ENCODE data around the gene RAB20. TPM values are rescaled to one million over a fixed set of nuclear protein-coding genes. Genes with fewer than 3 reads are reported as not detected.

The RAB20 gene
- total and polyA plus RNA-seq, 2 donors (not counting 1 experiment from before 2014, with no cell fraction given): 2.4 to 4.6 TPM

DNA sequence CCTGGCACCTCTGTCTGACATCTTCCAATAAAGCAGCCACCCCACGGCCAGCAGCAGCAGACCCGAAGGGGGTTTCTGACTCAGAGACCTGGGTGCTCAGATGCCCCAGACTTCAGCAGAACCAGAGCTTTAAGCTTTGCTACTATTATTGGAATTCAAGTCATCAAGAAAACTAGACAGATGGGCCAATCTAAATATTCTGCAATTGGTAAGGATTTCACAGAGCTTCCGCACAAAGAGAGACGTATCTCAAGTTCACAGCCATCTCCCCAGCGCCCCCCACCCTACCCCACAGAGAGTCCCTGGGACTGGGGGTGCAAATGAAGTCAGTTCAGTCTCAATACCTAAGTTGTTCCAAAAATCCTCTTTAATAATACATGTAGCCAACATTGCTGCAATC, 38.8 kb downstream of the RAB20 start:
- intact Hi-C loops (cut with micrococcal nuclease): no loop called here
- 81% methylated on average over 3 of the region's 5 CpGs for WGBS (ENCODE audit: insufficient coverage)
- H3K4me2 ChIP-seq (replicated peaks; ENCODE audit: low read depth, low read length, poor library complexity, severe bottlenecking): no peak overlapping the region
- TF ChIP-seq, protein P1, sequence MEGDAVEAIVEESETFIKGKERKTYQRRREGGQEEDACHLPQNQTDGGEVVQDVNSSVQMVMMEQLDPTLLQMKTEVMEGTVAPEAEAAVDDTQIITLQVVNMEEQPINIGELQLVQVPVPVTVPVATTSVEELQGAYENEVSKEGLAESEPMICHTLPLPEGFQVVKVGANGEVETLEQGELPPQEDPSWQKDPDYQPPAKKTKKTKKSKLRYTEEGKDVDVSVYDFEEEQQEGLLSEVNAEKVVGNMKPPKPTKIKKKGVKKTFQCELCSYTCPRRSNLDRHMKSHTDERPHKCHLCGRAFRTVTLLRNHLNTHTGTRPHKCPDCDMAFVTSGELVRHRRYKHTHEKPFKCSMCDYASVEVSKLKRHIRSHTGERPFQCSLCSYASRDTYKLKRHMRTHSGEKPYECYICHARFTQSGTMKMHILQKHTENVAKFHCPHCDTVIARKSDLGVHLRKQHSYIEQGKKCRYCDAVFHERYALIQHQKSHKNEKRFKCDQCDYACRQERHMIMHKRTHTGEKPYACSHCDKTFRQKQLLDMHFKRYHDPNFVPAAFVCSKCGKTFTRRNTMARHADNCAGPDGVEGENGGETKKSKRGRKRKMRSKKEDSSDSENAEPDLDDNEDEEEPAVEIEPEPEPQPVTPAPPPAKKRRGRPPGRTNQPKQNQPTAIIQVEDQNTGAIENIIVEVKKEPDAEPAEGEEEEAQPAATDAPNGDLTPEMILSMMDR (IDR thresholded peaks at IDR 0.05): no peak
- TF ChIP-seq EZH2 (IDR thresholded peaks at IDR 0.05; ENCODE audit: borderline replicate concordance, insufficient read depth, low read depth, low read length, poor library complexity, severe bottlenecking): no peak
- no peaks in the 10 kb centered on the region for H3K36me3 ChIP-seq (replicated peaks in 1 of 2; ENCODE audit: control extremely low read depth in 1 of 2, control insufficient read depth in 1 of 2, extremely low read depth in 1 of 2, insufficient read depth in 2 of 2, low read length in 1 of 2)
- H3K27ac ChIP-seq (ENCODE audit: low read length in 2 of 2): no peak overlapping the region
- H3K9me3 ChIP-seq (ENCODE audit: control extremely low read depth in 1 of 3, control insufficient read depth in 2 of 3, insufficient read depth in 1 of 3, low read length in 2 of 3): peaks cover 0 to 4% (median 0%) of the 10 kb centered on the region in 3 donors
- H3K79me2 ChIP-seq (ENCODE audit: control insufficient read depth, insufficient read depth, low read length): no peaks in the 10 kb centered on the region
- H3K27me3 Mint-ChIP-seq: no peaks in the 10 kb centered on the region
- H4K20me1 ChIP-seq (ENCODE audit: control insufficient read depth, insufficient read depth, low read length, poor library complexity, severe bottlenecking): no peaks in the 10 kb centered on the region
- no peak overlapping the region for H2AFZ ChIP-seq (ENCODE audit: insufficient read depth, low read depth, low read length, poor library complexity, severe bottlenecking)
- ATAC-seq (ENCODE audit: low read depth): no peak
- no peak overlapping the region for H3K4me3 Mint-ChIP-seq
- POLR2A ChIA-PET: interaction anchor here (0.6 kb wide), 1 partner anchor 11 kb away, joined by 3 read pairs; no protein-coding TSS in a partner anchor
- CTCF ChIA-PET: no interaction called here
- H3K4me3 ChIP-seq (ENCODE audit: control extremely low read depth in 1 of 5, extremely low read depth in 1 of 5, insufficient read depth in 1 of 5, low read depth in 2 of 5, low read length in 4 of 5): no peak overlapping the region
- no peak overlapping the region for H3K27ac Mint-ChIP-seq
- H3K4me1 ChIP-seq (ENCODE audit: control insufficient read depth in 2 of 2, insufficient read depth in 2 of 2, low read length in 2 of 2): peaks cover 20 to 21% of the 10 kb centered on the region in 2 donors
- peaks cover 0 to 5% (median 0%) of the 10 kb centered on the region in 4 experiments for H3K27me3 ChIP-seq (replicated peaks in 1 of 4; ENCODE audit: control extremely low read depth in 1 of 4, control insufficient read depth in 3 of 4, insufficient read depth in 4 of 4, low read length in 3 of 4)
- H3K9ac ChIP-seq (ENCODE audit: low read length): no peak overlapping the region
- H3K4me1 Mint-ChIP-seq: peaks cover 27% of the 10 kb centered on the region
- H3K9me3 Mint-ChIP-seq (ENCODE audit: insufficient read depth): no peaks in the 10 kb centered on the region
- DNase-seq: no peak

DNA sequence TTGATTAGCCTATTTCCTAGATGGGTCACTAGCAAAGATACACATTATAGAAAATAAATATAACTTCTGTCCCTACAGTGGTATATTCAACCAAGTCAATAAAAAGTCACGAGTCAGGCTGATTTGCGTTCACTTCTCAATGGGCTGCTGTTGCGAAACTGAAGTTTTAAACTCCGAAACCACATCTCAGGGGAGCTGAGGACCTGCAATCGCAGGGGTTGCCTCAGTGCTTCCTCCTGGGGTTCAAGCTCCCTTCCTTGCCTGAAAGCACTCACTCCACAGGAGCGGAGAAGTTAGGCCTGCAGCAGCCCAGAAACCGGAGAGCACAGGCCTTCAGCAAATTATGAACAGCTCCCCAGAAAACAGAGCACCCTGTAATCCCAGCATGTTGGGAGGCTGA, 39.6 kb downstream of the RAB20 start:
- ATAC-seq (ENCODE audit: low read depth) (no peak), DNase-seq (no peak)
- H3K9me3 ChIP-seq (ENCODE audit: control extremely low read depth in 1 of 3, control insufficient read depth in 2 of 3, insufficient read depth in 1 of 3, low read length in 2 of 3): peaks cover 0 to 4% (median 0%) of the 10 kb centered on the region in 3 donors
- Mint-ChIP-seq H3K27me3 (no peaks in the 10 kb centered on the region), H3K4me1 (peaks cover 27% of the 10 kb centered on the region), H3K27ac (no peak overlapping the region), H3K9me3 (ENCODE audit: insufficient read depth) (no peaks in the 10 kb centered on the region), H3K4me3 (no peak overlapping the region)
- H2AFZ ChIP-seq (ENCODE audit: insufficient read depth, low read depth, low read length, poor library complexity, severe bottlenecking): no peak overlapping the region
- POLR2A ChIA-PET: interaction anchor here (0.6 kb wide), 2 partner anchors 11 to 58 kb away, joined by 3 to 4 read pairs; no protein-coding TSS in a partner anchor
- intact Hi-C loops (cut with micrococcal nuclease): no loop called here
- no peak overlapping the region for H3K4me2 ChIP-seq (replicated peaks; ENCODE audit: low read depth, low read length, poor library complexity, severe bottlenecking)
- no peaks in the 10 kb centered on the region for H3K79me2 ChIP-seq (ENCODE audit: control insufficient read depth, insufficient read depth, low read length)
- H3K36me3 ChIP-seq (replicated peaks in 1 of 2; ENCODE audit: control extremely low read depth in 1 of 2, control insufficient read depth in 1 of 2, extremely low read depth in 1 of 2, insufficient read depth in 2 of 2, low read length in 1 of 2): no peaks in the 10 kb centered on the region
- no peak overlapping the region for H3K27ac ChIP-seq (ENCODE audit: low read length in 2 of 2)
- H4K20me1 ChIP-seq (ENCODE audit: control insufficient read depth, insufficient read depth, low read length, poor library complexity, severe bottlenecking): no peaks in the 10 kb centered on the region
- CTCF ChIA-PET: interaction anchor here (1.4 kb wide), 1 partner anchor 66 kb away, joined by 7 read pairs; no protein-coding TSS in a partner anchor
- TF ChIP-seq EZH2 (IDR thresholded peaks at IDR 0.05; ENCODE audit: borderline replicate concordance, insufficient read depth, low read depth, low read length, poor library complexity, severe bottlenecking): no peak
- TF ChIP-seq, protein P1 (IDR thresholded peaks at IDR 0.05): no peak
- no peak overlapping the region for H3K4me3 ChIP-seq (ENCODE audit: control extremely low read depth in 1 of 5, extremely low read depth in 1 of 5, insufficient read depth in 1 of 5, low read depth in 2 of 5, low read length in 4 of 5)
- peaks cover 20 to 21% of the 10 kb centered on the region in 2 donors for H3K4me1 ChIP-seq (ENCODE audit: control insufficient read depth in 2 of 2, insufficient read depth in 2 of 2, low read length in 2 of 2)
- no peak overlapping the region for H3K9ac ChIP-seq (ENCODE audit: low read length)
- 77% methylated on average over 6 of the region's 7 CpGs for WGBS (ENCODE audit: insufficient coverage)
- H3K27me3 ChIP-seq (replicated peaks in 1 of 4; ENCODE audit: control extremely low read depth in 1 of 4, control insufficient read depth in 3 of 4, insufficient read depth in 4 of 4, low read length in 3 of 4): peaks cover 0 to 5% (median 0%) of the 10 kb centered on the region in 4 experiments
